Vagina (tissue), 2 donors: ENCODE data around the gene CEACAM19. TPM values are rescaled to one million over a fixed set of nuclear protein-coding genes. Genes with fewer than 3 reads are reported as not detected.

Experiments
- DNase-seq, 2 donors: peaks; one replicate each; pipeline ENCODE4 v3.0.0-alpha.2; 2017; ENCODE audit errors: extremely low spot score in 2 of 2
- H3K27ac ChIP-seq: fragments of 200-600 bp; sonication (generic); one replicate; pipeline ENCODE4 v1.5.1; 2019
- H3K27me3 ChIP-seq: fragments of 200-600 bp; sonication (generic); one replicate; pipeline ENCODE4 v1.5.1; 2019
- H3K36me3 ChIP-seq, 2 donors: fragments of 200-600 bp; sonication (generic); one replicate each; pipeline ENCODE4 v1.5.1; 2017 to 2019
- H3K4me1 ChIP-seq: fragments of 200-600 bp; sonication (generic); one replicate; pipeline ENCODE4 v1.5.1; 2019
- H3K4me3 ChIP-seq, 2 donors: fragments of 200-600 bp; sonication (generic); 1 replicate in 1 of 2; 2 replicates in 1 of 2; pipeline ENCODE4 v1.5.1; 2016 to 2019
- H3K9me3 ChIP-seq: fragments of 200-600 bp; sonication (generic); one replicate; pipeline ENCODE4 v1.5.1; 2019
- CTCF ChIP-seq, 3 experiments: fragments of 450-650 bp in 2 of 3; fragments of 200-600 bp in 1 of 3; sonication (generic) in 1 of 3; IDR thresholded peaks; one replicate each; pipeline ENCODE4 v1.5.1; 2017 to 2019; ENCODE audit warnings: antibody characterized with exemption in 3 of 3, mild to moderate bottlenecking in 2 of 3, moderate library complexity in 2 of 3
- POLR2A ChIP-seq, 2 donors: fragments of 450-650 bp; IDR thresholded peaks; one replicate each; pipeline ENCODE4 v1.6.1; 2017; ENCODE audit warnings: antibody characterized with exemption in 2 of 2, mild to moderate bottlenecking in 2 of 2, moderate library complexity in 2 of 2
- POLR2AphosphoS5 ChIP-seq, 2 donors: sonication (generic); formaldehyde crosslinking; IDR thresholded peaks; one replicate each; pipeline ENCODE4 v1.9.0; 2017; ENCODE audit warnings: antibody characterized with exemption in 2 of 2, mild to moderate bottlenecking in 2 of 2, low read depth in 1 of 2; ENCODE audit not compliant: insufficient read depth in 1 of 2
- intact Hi-C: fragments of 100-400 bp; cut with DNase I; formaldehyde crosslinking; loops from one replicate; pipeline ENCODE4 v1.15.1; 2023
- total RNA-seq: library from RNA; depleted of rRNA; stranded (reverse); fragments of >200 nt; gene quantifications from one replicate; pipeline ENCODE4 v1.2.3, GENCODE V29; 2016

CEACAM19 gene
- total RNA-seq, 1 donor from 2014 or later, result 7.1 TPM

DNA sequence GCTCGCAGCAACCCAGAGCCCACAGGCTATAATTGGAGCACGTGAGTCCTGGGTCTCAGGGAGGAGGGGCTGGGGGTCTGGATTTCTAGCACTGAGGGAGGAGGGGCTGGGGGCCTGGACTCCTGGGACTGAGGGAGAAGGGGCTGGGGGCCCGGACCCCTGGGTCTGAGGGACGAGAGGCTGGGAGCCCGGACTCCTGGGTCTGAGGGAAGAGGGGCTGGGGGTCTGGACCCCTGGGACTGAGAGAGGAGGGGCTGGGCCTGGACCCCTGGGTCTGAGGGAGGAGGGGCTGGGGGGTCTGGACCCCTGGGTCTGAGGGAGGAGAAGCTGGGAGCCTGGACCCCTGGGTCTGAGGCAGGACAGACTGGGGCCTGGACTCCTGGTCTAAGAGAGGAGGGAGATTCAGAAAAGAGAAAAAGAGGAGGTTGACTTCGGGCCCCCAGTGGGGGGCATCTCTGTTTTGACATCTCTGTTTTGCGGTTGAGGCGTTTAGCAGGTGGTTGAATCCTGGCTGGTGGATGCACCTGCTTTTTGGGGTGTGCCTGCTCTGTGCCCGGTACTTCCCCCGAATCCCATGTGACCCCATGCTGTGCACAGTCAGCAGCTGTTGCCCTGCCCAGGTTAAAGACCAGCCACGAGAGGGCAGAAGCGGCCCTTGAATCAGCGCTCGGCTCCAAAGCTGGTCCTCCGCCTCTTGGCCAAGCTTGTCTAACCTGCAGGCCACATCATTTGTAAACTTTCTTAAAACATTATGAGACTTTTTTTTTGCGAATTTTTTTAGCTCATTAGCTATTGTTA lies 17.1 kb upstream of the CEACAM19 start:
- peaks cover 0 to 83% of the 10 kb centered on the region in 2 donors for H3K36me3 ChIP-seq
- H3K4me3 ChIP-seq, result no peak overlapping the region
- TF ChIP-seq POLR2A (IDR thresholded peaks at IDR 0.05) (no peak), POLR2AphosphoS5 (IDR thresholded peaks at IDR 0.05; ENCODE audit: insufficient read depth in 1 of 2, low read depth in 1 of 2) (peak in 1 of 2 donors; percentile 55), CTCF (IDR thresholded peaks at IDR 0.05) (peak in 1 of 3 experiments; percentile 31)
- no peak overlapping the region for H3K27ac ChIP-seq
- H3K27me3 ChIP-seq, result no peaks in the 10 kb centered on the region
- H3K4me1 ChIP-seq, result no peaks in the 10 kb centered on the region
- DNase-seq, result no peak
- no peaks in the 10 kb centered on the region for H3K9me3 ChIP-seq
- intact Hi-C loops, result no loop called here

- Histone ChIP-seq H3K27ac (no peak overlapping the region), H3K27me3 (no peaks in the 10 kb centered on the region), H3K9me3 (no peaks in the 10 kb centered on the region), H3K36me3 (peaks cover 0 to 65% of the 10 kb centered on the region in 2 donors), H3K4me1 (peaks cover 9% of the 10 kb centered on the region), H3K4me3 (no peak overlapping the region)
- intact Hi-C loops, result loop anchor here (5.0 kb wide), 1 partner anchor 70 kb away; no protein-coding TSS in a partner anchor
- TF ChIP-seq POLR2AphosphoS5 (IDR thresholded peaks at IDR 0.05; ENCODE audit: insufficient read depth in 1 of 2, low read depth in 1 of 2) (no peak), CTCF (IDR thresholded peaks at IDR 0.05) (peak; percentile 68 to 89 (median 85))
- DNase-seq, result no peak
Measured at GRCh38 chr19:44657211-44657921, 13.9 kb upstream of the CEACAM19 start.

GRCh38 chr19:44658069-44658733 lies 13.1 kb upstream of the CEACAM19 start:
- peaks cover 0 to 59% of the 10 kb centered on the region in 2 donors for H3K36me3 ChIP-seq
- no peak for DNase-seq
- intact Hi-C loops, result loop anchor here (5.0 kb wide), 1 partner anchor 71 kb away; no protein-coding TSS in a partner anchor

GRCh38 chr19:44660081-44660480 lies 11.2 kb upstream of the CEACAM19 start:
- Histone ChIP-seq H3K27ac (no peak overlapping the region), H3K36me3 (peaks cover 0 to 42% of the 10 kb centered on the region in 2 donors), H3K27me3 (no peaks in the 10 kb centered on the region), H3K9me3 (no peaks in the 10 kb centered on the region), H3K4me1 (peaks cover 16% of the 10 kb centered on the region), H3K4me3 (no peak overlapping the region)
- intact Hi-C loops, result no loop called here
- TF ChIP-seq POLR2A (IDR thresholded peaks at IDR 0.05) (no peak), CTCF (IDR thresholded peaks at IDR 0.05) (no peak), POLR2AphosphoS5 (IDR thresholded peaks at IDR 0.05; ENCODE audit: insufficient read depth in 1 of 2, low read depth in 1 of 2) (no peak)
- no peak for DNase-seq

More at GRCh38 chr19:44658069-44658733, 13.1 kb upstream of the CEACAM19 start:
- Histone ChIP-seq H3K4me3 (no peak overlapping the region), H3K27me3 (no peaks in the 10 kb centered on the region), H3K27ac (no peak overlapping the region), H3K9me3 (no peaks in the 10 kb centered on the region), H3K4me1 (peaks cover 16% of the 10 kb centered on the region)
- no peak for TF ChIP-seq POLR2A (IDR thresholded peaks at IDR 0.05)
- TF ChIP-seq POLR2AphosphoS5 (IDR thresholded peaks at IDR 0.05; ENCODE audit: insufficient read depth in 1 of 2, low read depth in 1 of 2), result no peak
- no peak for TF ChIP-seq CTCF (IDR thresholded peaks at IDR 0.05)
